Breast epithelium (tissue), 3 donors: ENCODE measurements around the gene FAM78B.

Experiments
- CTCF ChIP-seq, 3 donors: fragments of 450-650 bp; IDR thresholded peaks; one replicate each; pipeline ENCODE4 v1.5.1; 2016 to 2017; ENCODE audit warnings: antibody characterized with exemption in 3 of 3, mild to moderate bottlenecking in 3 of 3, moderate library complexity in 3 of 3
- POLR2A ChIP-seq: fragments of 450-650 bp; IDR thresholded peaks from one replicate; pipeline ENCODE4 v1.6.1; 2016; ENCODE audit warnings: antibody characterized with exemption, mild to moderate bottlenecking, moderate library complexity
- POLR2AphosphoS5 ChIP-seq, 3 donors: sonication (generic); formaldehyde crosslinking; IDR thresholded peaks; one replicate each; pipeline ENCODE4 v1.6.1; 2017; ENCODE audit warnings: antibody characterized with exemption in 3 of 3

- TF ChIP-seq POLR2AphosphoS5 (IDR thresholded peaks at IDR 0.05) (no peak), CTCF (IDR thresholded peaks at IDR 0.05) (no peak), POLR2A (no peak)
Observed at GRCh38 chr1:166184012-166184411, 17.2 kb upstream of the FAM78B start.
